A673 (cell line): ENCODE measurements around the gene PTGIS. TPM values are rescaled to one million over a fixed set of nuclear protein-coding genes. Genes with fewer than 3 reads are reported as not detected.

ENCODE experiments used
- BruUV-seq: library from RNA; stranded (reverse); fragments of 400-500 nt; replicated peaks from 2 replicates; lab custom pipeline; 2021; lab: Mats Ljungman, UMichigan
- CTCF ChIA-PET: fragments of 300-600 bp; sonication (Branson Sonifier 250); formaldehyde crosslinking; loops from one replicate; lab custom pipeline; 2022; ENCODE audit warnings: antibody characterized with exemption; lab: Charles Lee
- POLR2A ChIA-PET: fragments of 300-600 bp; sonication (Branson Sonifier 250); formaldehyde crosslinking; loops from one replicate; lab custom pipeline; 2022; ENCODE audit warnings: antibody characterized with exemption; ENCODE audit not compliant: low non-redundant PET; lab: Charles Lee
- DNase-seq: peaks from one replicate; pipeline ENCODE4 v3.0.0-alpha.2; 2015; ENCODE audit warnings: low spot score
- H3K27ac ChIP-seq: fragments of 200-600 bp; sonication (generic); 2 replicates; pipeline ENCODE4 v1.5.1; 2016; ENCODE audit warnings: mixed run types, low read depth, mild to moderate bottlenecking, mixed read lengths, antibody characterized with exemption, low read length; ENCODE audit not compliant: poor library complexity, severe bottlenecking
- H3K27me3 ChIP-seq: fragments of 200-600 bp; sonication (generic); replicated peaks from 2 replicates; pipeline ENCODE4 v1.6.1; 2017; ENCODE audit warnings: mixed run types, low read depth, mild to moderate bottlenecking, mixed read lengths, antibody characterized with exemption, low read length; ENCODE audit not compliant: insufficient read depth, poor library complexity
- H3K36me3 ChIP-seq: fragments of 200-600 bp; sonication (generic); 2 replicates; pipeline ENCODE4 v1.6.1; 2016; ENCODE audit warnings: mixed run types, mild to moderate bottlenecking, mixed read lengths, antibody characterized with exemption, low read length; ENCODE audit not compliant: insufficient read depth, poor library complexity, severe bottlenecking
- H3K4me1 ChIP-seq: fragments of 200-600 bp; sonication (generic); 2 replicates; pipeline ENCODE4 v1.6.1; 2017; ENCODE audit warnings: mixed run types, mild to moderate bottlenecking, mixed read lengths, antibody characterized with exemption, low read length; ENCODE audit not compliant: insufficient read depth, poor library complexity, severe bottlenecking
- H3K4me3 ChIP-seq: fragments of 200-600 bp; sonication (generic); 2 replicates; pipeline ENCODE4 v1.5.1; 2016; ENCODE audit warnings: low read depth, mixed run types, mild to moderate bottlenecking, mixed read lengths, low read length; ENCODE audit not compliant: poor library complexity, severe bottlenecking
- H3K9me3 ChIP-seq: fragments of 200-600 bp; sonication (generic); 2 replicates; pipeline ENCODE4 v1.6.1; 2016; ENCODE audit warnings: mixed run types, low read depth, mild to moderate bottlenecking, mixed read lengths, antibody characterized with exemption, low read length; ENCODE audit not compliant: poor library complexity, severe bottlenecking
- CTCF ChIP-seq: fragments of 300-800, 200-600 bp; sonication (generic); conservative IDR thresholded peaks from 2 replicates; pipeline ENCODE4 v1.5.1; 2017; ENCODE audit warnings: low read depth, mild to moderate bottlenecking, antibody characterized with exemption, low read length, moderate library complexity, mixed read lengths
- EZH2 ChIP-seq: fragments of 200-600 bp; sonication (generic); IDR thresholded peaks from 2 replicates; pipeline ENCODE4 v1.6.1; 2017; ENCODE audit warnings: borderline replicate concordance, low read depth, mild to moderate bottlenecking, mixed read lengths, antibody characterized with exemption, low read length; ENCODE audit not compliant: poor library complexity, severe bottlenecking
- intact Hi-C: fragments of 100-400 bp; cut with micrococcal nuclease; formaldehyde crosslinking; loops from one replicate; pipeline ENCODE4 v1.10.0; 2022; ENCODE audit not compliant: unreplicated experiment
- total RNA-seq: library from RNA; stranded (reverse); gene quantifications from 2 replicates; pipeline ENCODE4 v1.2.3, GENCODE V29; 2021

Gene PTGIS
- total RNA-seq, 1 experiment from 2014 or later = not detected

GRCh38 chr20:49513009-49513408, 54.9 kb downstream of the PTGIS start:
- Histone ChIP-seq H3K27me3 (peaks cover 34% of the 10 kb centered on the region), H3K4me1 (no peaks in the 10 kb centered on the region), H3K36me3 (no peaks in the 10 kb centered on the region), H3K9me3 (no peaks in the 10 kb centered on the region), H3K27ac (no peak overlapping the region), H3K4me3 (no peak overlapping the region)
- no peak for TF ChIP-seq CTCF
- TF ChIP-seq EZH2 = no peak
- BruUV-seq = no TSS peak
- no peak for DNase-seq
- ChIA-PET POLR2A (no interaction called here), CTCF (no interaction called here)
- intact Hi-C loops = no loop called here

GRCh38 chr20:49511788-49512525, 56.0 kb downstream of the PTGIS start:
- Histone ChIP-seq H3K4me3 (no peak overlapping the region), H3K36me3 (no peaks in the 10 kb centered on the region), H3K9me3 (no peaks in the 10 kb centered on the region), H3K4me1 (no peaks in the 10 kb centered on the region), H3K27me3 (peaks cover 27% of the 10 kb centered on the region), H3K27ac (no peak overlapping the region)
- intact Hi-C loops = no loop called here
- ChIA-PET CTCF (no interaction called here), POLR2A (no interaction called here)
- no peak for DNase-seq
- BruUV-seq = no TSS peak
- TF ChIP-seq EZH2 = no peak
- no peak for TF ChIP-seq CTCF

- TF ChIP-seq EZH2 (no peak), CTCF (no peak)
- Histone ChIP-seq H3K9me3 (no peaks in the 10 kb centered on the region), H3K36me3 (no peaks in the 10 kb centered on the region), H3K27ac (no peak overlapping the region), H3K27me3 (peaks cover 20% of the 10 kb centered on the region), H3K4me1 (no peaks in the 10 kb centered on the region), H3K4me3 (no peak overlapping the region)
- ChIA-PET POLR2A (no interaction called here), CTCF (no interaction called here)
- no peak for DNase-seq
- no TSS peak for BruUV-seq
- intact Hi-C loops = no loop called here
Measured at GRCh38 chr20:49510562-49511122, 57.3 kb downstream of the PTGIS start.
